DND-41 (cell line): ENCODE results near the gene GFOD1.

Source experiments
- EZH2 ChIP-seq: IDR thresholded peaks from 3 replicates; pipeline ENCODE4 v1.6.1; 2012; ENCODE audit warnings: borderline replicate concordance, low read depth, mild to moderate bottlenecking, moderate library complexity, low read length, inconsistent platforms; ENCODE audit not compliant: severe bottlenecking
- TF ChIP-seq, protein P1 (sequence below): IDR thresholded peaks from 2 replicates; pipeline ENCODE4 v1.5.1; 2012; ENCODE audit warnings: borderline replicate concordance, low read length, moderate library complexity, mild to moderate bottlenecking; ENCODE audit not compliant: poor library complexity, severe bottlenecking; ENCODE audit errors: extremely low read depth

DNA sequence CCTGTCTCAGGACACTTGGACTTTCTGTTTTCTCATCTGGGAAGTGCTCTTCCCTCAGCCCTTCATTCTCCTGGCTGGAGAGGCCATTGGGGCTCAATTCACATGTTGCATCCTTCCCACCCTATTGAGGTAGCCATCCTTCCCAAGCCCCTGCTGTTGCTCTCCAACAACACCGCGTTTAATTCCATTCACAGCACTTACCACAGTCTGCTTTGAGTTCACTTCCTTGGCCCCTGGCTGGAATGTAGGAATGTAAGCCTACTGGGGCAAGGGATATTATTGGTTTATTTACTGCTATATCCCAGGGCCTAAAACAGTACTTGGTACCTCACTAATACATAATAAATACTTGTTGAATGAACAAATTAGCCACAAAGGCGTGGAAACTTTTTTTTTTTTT, 6.7 kb upstream of the GFOD1 start:
- TF ChIP-seq, protein P1, sequence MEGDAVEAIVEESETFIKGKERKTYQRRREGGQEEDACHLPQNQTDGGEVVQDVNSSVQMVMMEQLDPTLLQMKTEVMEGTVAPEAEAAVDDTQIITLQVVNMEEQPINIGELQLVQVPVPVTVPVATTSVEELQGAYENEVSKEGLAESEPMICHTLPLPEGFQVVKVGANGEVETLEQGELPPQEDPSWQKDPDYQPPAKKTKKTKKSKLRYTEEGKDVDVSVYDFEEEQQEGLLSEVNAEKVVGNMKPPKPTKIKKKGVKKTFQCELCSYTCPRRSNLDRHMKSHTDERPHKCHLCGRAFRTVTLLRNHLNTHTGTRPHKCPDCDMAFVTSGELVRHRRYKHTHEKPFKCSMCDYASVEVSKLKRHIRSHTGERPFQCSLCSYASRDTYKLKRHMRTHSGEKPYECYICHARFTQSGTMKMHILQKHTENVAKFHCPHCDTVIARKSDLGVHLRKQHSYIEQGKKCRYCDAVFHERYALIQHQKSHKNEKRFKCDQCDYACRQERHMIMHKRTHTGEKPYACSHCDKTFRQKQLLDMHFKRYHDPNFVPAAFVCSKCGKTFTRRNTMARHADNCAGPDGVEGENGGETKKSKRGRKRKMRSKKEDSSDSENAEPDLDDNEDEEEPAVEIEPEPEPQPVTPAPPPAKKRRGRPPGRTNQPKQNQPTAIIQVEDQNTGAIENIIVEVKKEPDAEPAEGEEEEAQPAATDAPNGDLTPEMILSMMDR, result no peak
- TF ChIP-seq EZH2, result no peak
